ENCODE measurements around the gene MAK. TPM values are rescaled to one million over a fixed set of nuclear protein-coding genes. Genes with fewer than 3 reads are reported as not detected.

Gene MAK
- total RNA-seq, 1 experiment from 2014 or later, result 0.20 TPM

DNA sequence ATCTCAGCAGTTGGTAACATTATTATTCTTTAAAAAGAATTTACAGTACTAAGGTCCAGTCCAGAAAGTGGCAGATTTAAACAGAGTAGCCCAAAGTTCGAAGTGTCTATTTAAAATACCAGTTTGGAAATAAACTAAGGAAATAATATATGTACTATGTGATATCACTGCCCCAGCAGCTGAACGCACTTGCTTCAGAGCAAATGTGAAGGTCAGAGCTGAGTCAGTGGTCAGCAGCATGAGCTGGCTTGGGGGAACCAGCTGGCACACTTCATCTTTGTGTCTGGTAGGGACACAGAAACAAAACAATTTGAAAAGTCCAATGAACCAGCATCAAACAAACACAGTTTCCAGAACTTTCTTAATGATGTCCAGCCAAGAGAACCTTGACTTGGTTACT lies 75.3 kb downstream of the MAK start:
- no peak overlapping the region for H3K23ac ChIP-seq (ENCODE audit: insufficient read length, low read depth, low read length)
- H4K91ac ChIP-seq (ENCODE audit: insufficient read length, low read depth, low read length), result no peak overlapping the region
- no peaks in the 10 kb centered on the region for H3K79me1 ChIP-seq (ENCODE audit: insufficient read depth, low read depth, low read length, poor library complexity, severe bottlenecking)
- no peak overlapping the region for H4K5ac ChIP-seq (ENCODE audit: insufficient read length, low read depth, low read length)
- no peaks in the 10 kb centered on the region for H3K9me3 Mint-ChIP-seq
- H2BK12ac ChIP-seq (ENCODE audit: insufficient read length, low read depth, low read length), result no peak overlapping the region
- H3K27me3 ChIP-seq (ENCODE audit: insufficient read depth, low read length), result no peaks in the 10 kb centered on the region
- H3K27ac Mint-ChIP-seq, result no peak overlapping the region
- no peak overlapping the region for H3T11ph ChIP-seq (ENCODE audit: low read length)
- no peak overlapping the region for H3K14ac ChIP-seq (ENCODE audit: insufficient read depth, low read length)
- no peaks in the 10 kb centered on the region for H3K9me3 ChIP-seq (ENCODE audit: control insufficient read depth, low read depth, low read length)
- TF ChIP-seq, protein P1, sequence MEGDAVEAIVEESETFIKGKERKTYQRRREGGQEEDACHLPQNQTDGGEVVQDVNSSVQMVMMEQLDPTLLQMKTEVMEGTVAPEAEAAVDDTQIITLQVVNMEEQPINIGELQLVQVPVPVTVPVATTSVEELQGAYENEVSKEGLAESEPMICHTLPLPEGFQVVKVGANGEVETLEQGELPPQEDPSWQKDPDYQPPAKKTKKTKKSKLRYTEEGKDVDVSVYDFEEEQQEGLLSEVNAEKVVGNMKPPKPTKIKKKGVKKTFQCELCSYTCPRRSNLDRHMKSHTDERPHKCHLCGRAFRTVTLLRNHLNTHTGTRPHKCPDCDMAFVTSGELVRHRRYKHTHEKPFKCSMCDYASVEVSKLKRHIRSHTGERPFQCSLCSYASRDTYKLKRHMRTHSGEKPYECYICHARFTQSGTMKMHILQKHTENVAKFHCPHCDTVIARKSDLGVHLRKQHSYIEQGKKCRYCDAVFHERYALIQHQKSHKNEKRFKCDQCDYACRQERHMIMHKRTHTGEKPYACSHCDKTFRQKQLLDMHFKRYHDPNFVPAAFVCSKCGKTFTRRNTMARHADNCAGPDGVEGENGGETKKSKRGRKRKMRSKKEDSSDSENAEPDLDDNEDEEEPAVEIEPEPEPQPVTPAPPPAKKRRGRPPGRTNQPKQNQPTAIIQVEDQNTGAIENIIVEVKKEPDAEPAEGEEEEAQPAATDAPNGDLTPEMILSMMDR (conservative IDR thresholded peaks at IDR 0.05), result no peak
- no peaks in the 10 kb centered on the region for H3K23me2 ChIP-seq (ENCODE audit: insufficient read length, low read depth, low read length, poor library complexity, severe bottlenecking)
- H3K4me1 Mint-ChIP-seq, result peaks cover 0 to 6% of the 10 kb centered on the region in 2 experiments; a peak in 2 of 4 replicates
- H3K56ac ChIP-seq (ENCODE audit: insufficient read length, low read depth, low read length), result no peak overlapping the region
- H3K9ac ChIP-seq (ENCODE audit: extremely low read depth, insufficient read length, low read length), result no peak overlapping the region
- no peak for DNase-seq
- H2BK5ac ChIP-seq (ENCODE audit: insufficient read length, low read length), result no peak overlapping the region
- H3K27me3 Mint-ChIP-seq (ENCODE audit: low read depth), result no peaks in the 10 kb centered on the region
- no peaks in the 10 kb centered on the region for H3K79me2 ChIP-seq (ENCODE audit: insufficient read depth, low read length)
- peaks cover 12 to 32% (median 20%) of the 10 kb centered on the region in 3 experiments; a peak in 6 of 7 replicates for H3K36me3 Mint-ChIP-seq (ENCODE audit: insufficient read depth in 1 of 3, low read depth in 3 of 3)
- H3K18ac ChIP-seq (ENCODE audit: insufficient read length, low read depth, low read length), result no peak overlapping the region
- H2BK15ac ChIP-seq (ENCODE audit: low read depth, low read length), result no peak overlapping the region
- H2BK120ac ChIP-seq (ENCODE audit: low read depth, low read length, poor library complexity, severe bottlenecking), result no peak overlapping the region
- H3K4ac ChIP-seq (ENCODE audit: low read depth, low read length), result no peak overlapping the region
- H3K27ac ChIP-seq (ENCODE audit: insufficient read length, low read depth, low read length), result no peak overlapping the region
- H4K8ac ChIP-seq (replicated peaks; ENCODE audit: insufficient read length, low read depth, low read length), result no peak overlapping the region
- WGBS (ENCODE audit: extremely low coverage, insufficient read length, low lambda C conversion rate), result no CpG with 5 or more reads among the region's 2 CpGs
- no peak overlapping the region for H2BK20ac ChIP-seq (ENCODE audit: low read depth, low read length, poor library complexity, severe bottlenecking)
- no peak overlapping the region for H3K4me3 Mint-ChIP-seq
- no peaks in the 10 kb centered on the region for H3K4me1 ChIP-seq (ENCODE audit: insufficient read depth, low read length)
- no peak overlapping the region for H2AK5ac ChIP-seq (ENCODE audit: insufficient read length, low read length)
- H4K20me1 ChIP-seq (ENCODE audit: control insufficient read depth, insufficient read depth, insufficient read length), result no peaks in the 10 kb centered on the region
- H3K4me2 ChIP-seq (ENCODE audit: insufficient read depth, insufficient read length, low read length), result no peak overlapping the region
- no peak overlapping the region for H2AFZ ChIP-seq (ENCODE audit: low read length)
